A673 (cell line): ENCODE data around the gene SYNPO. TPM values are rescaled to one million over a fixed set of nuclear protein-coding genes. Genes with fewer than 3 reads are reported as not detected.

ENCODE experiments used
- BruUV-seq: library from RNA; stranded (reverse); fragments of 400-500 nt; replicated peaks from 2 replicates; lab custom pipeline; 2021; lab: Mats Ljungman, UMichigan
- CTCF ChIA-PET: fragments of 300-600 bp; sonication (Branson Sonifier 250); formaldehyde crosslinking; loops from one replicate; lab custom pipeline; 2022; ENCODE audit warnings: antibody characterized with exemption; lab: Charles Lee
- POLR2A ChIA-PET: fragments of 300-600 bp; sonication (Branson Sonifier 250); formaldehyde crosslinking; loops from one replicate; lab custom pipeline; 2022; ENCODE audit warnings: antibody characterized with exemption; ENCODE audit not compliant: low non-redundant PET; lab: Charles Lee
- DNase-seq: peaks from one replicate; pipeline ENCODE4 v3.0.0-alpha.2; 2015; ENCODE audit warnings: low spot score
- H3K27ac ChIP-seq: fragments of 200-600 bp; sonication (generic); 2 replicates; pipeline ENCODE4 v1.5.1; 2016; ENCODE audit warnings: mixed run types, low read depth, mild to moderate bottlenecking, mixed read lengths, antibody characterized with exemption, low read length; ENCODE audit not compliant: poor library complexity, severe bottlenecking
- H3K27me3 ChIP-seq: fragments of 200-600 bp; sonication (generic); replicated peaks from 2 replicates; pipeline ENCODE4 v1.6.1; 2017; ENCODE audit warnings: mixed run types, low read depth, mild to moderate bottlenecking, mixed read lengths, antibody characterized with exemption, low read length; ENCODE audit not compliant: insufficient read depth, poor library complexity
- H3K36me3 ChIP-seq: fragments of 200-600 bp; sonication (generic); 2 replicates; pipeline ENCODE4 v1.6.1; 2016; ENCODE audit warnings: mixed run types, mild to moderate bottlenecking, mixed read lengths, antibody characterized with exemption, low read length; ENCODE audit not compliant: insufficient read depth, poor library complexity, severe bottlenecking
- H3K4me1 ChIP-seq: fragments of 200-600 bp; sonication (generic); 2 replicates; pipeline ENCODE4 v1.6.1; 2017; ENCODE audit warnings: mixed run types, mild to moderate bottlenecking, mixed read lengths, antibody characterized with exemption, low read length; ENCODE audit not compliant: insufficient read depth, poor library complexity, severe bottlenecking
- H3K4me3 ChIP-seq: fragments of 200-600 bp; sonication (generic); 2 replicates; pipeline ENCODE4 v1.5.1; 2016; ENCODE audit warnings: low read depth, mixed run types, mild to moderate bottlenecking, mixed read lengths, low read length; ENCODE audit not compliant: poor library complexity, severe bottlenecking
- H3K9me3 ChIP-seq: fragments of 200-600 bp; sonication (generic); 2 replicates; pipeline ENCODE4 v1.6.1; 2016; ENCODE audit warnings: mixed run types, low read depth, mild to moderate bottlenecking, mixed read lengths, antibody characterized with exemption, low read length; ENCODE audit not compliant: poor library complexity, severe bottlenecking
- CTCF ChIP-seq: fragments of 300-800, 200-600 bp; sonication (generic); conservative IDR thresholded peaks from 2 replicates; pipeline ENCODE4 v1.5.1; 2017; ENCODE audit warnings: low read depth, mild to moderate bottlenecking, antibody characterized with exemption, low read length, moderate library complexity, mixed read lengths
- EZH2 ChIP-seq: fragments of 200-600 bp; sonication (generic); IDR thresholded peaks from 2 replicates; pipeline ENCODE4 v1.6.1; 2017; ENCODE audit warnings: borderline replicate concordance, low read depth, mild to moderate bottlenecking, mixed read lengths, antibody characterized with exemption, low read length; ENCODE audit not compliant: poor library complexity, severe bottlenecking
- intact Hi-C: fragments of 100-400 bp; cut with micrococcal nuclease; formaldehyde crosslinking; loops from one replicate; pipeline ENCODE4 v1.10.0; 2022; ENCODE audit not compliant: unreplicated experiment
- total RNA-seq: library from RNA; stranded (reverse); gene quantifications from 2 replicates; pipeline ENCODE4 v1.2.3, GENCODE V29; 2021

SYNPO gene
- total RNA-seq, 1 experiment from 2014 or later, result 7.6 TPM

DNA sequence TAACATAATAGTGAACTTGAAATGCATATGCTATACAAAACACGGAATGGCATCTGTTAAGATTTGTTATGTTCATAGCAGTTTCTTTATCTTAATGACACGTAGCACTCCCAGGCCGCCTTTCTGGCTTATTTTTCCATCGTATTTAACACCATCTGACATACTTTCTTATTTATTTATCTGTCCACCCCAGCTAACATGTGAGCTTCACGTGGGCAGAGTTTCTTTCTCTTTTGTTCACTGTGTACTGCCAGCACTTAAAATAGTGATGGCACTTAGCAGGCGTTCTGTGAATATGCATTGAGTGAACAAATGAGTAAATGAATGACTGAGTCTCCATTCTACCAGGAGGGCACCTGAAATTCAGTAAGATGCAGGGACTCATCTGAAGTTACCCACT lies 29.4 kb upstream of the SYNPO start:
- no peak overlapping the region for H3K4me3 ChIP-seq
- H3K36me3 ChIP-seq, result no peaks in the 10 kb centered on the region
- CTCF ChIA-PET, result no interaction called here
- H3K4me1 ChIP-seq, result peaks cover 23% of the 10 kb centered on the region
- TF ChIP-seq CTCF (no peak), EZH2 (no peak)
- H3K9me3 ChIP-seq, result no peaks in the 10 kb centered on the region
- intact Hi-C loops, result no loop called here
- DNase-seq, result no peak
- POLR2A ChIA-PET, result no interaction called here
- no TSS peak for BruUV-seq
- H3K27ac ChIP-seq, result no peak overlapping the region
- H3K27me3 ChIP-seq, result no peaks in the 10 kb centered on the region

GRCh38 chr5:150612405-150612804 lies 28.1 kb upstream of the SYNPO start:
- TF ChIP-seq EZH2, result no peak
- Histone ChIP-seq H3K27ac (no peak overlapping the region), H3K9me3 (no peaks in the 10 kb centered on the region), H3K4me1 (peaks cover 35% of the 10 kb centered on the region), H3K27me3 (no peaks in the 10 kb centered on the region), H3K36me3 (no peaks in the 10 kb centered on the region), H3K4me3 (no peak overlapping the region)
- intact Hi-C loops, result no loop called here
- BruUV-seq, result no TSS peak
- ChIA-PET CTCF (no interaction called here), POLR2A (no interaction called here)
- no peak for DNase-seq

DNA sequence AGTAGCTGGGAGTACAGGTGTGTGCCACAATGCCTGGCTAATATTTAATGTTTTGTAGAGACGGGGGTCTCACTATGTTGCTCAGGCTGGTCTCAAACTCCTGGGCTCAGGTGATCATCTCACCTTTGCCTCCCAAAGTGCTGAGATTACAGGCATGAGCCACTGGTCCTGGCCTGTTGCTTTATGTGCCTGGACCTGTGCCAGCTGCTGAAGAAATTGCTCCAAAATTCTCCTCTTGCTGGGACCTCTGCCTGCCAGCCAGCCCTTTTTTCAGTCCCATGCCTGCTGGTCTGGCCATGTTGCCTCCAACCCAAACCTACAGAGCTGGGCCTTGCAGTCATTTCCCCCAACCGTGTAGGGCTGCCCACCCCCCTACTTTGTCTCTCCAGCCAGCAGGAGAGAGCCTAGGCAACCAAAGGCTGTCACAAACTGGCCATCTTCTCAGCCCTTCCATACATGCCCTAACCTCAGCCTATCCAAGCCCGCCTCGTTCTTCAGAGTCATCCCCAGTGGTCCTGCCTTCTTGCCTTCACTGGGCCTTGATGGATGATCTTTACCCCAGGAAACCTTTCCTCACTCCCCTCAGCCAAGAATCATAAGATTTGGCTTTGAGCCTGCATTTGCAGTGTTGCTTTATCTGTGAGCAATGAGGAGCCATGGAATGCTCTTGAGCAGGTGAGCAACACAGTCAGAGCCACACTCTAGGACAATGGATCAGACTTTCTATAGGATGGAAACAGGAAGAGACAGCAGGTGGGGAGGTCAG lies 27.4 kb upstream of the SYNPO start:
- CTCF ChIA-PET, result no interaction called here
- TF ChIP-seq CTCF (no peak), EZH2 (no peak)
- no peaks in the 10 kb centered on the region for H3K27me3 ChIP-seq
- H3K4me3 ChIP-seq, result no peak overlapping the region
- H3K4me1 ChIP-seq, result peaks cover 38% of the 10 kb centered on the region
- intact Hi-C loops, result no loop called here
- no TSS peak for BruUV-seq
- DNase-seq, result no peak
- no peak overlapping the region for H3K27ac ChIP-seq
- POLR2A ChIA-PET, result no interaction called here
- H3K9me3 ChIP-seq, result no peaks in the 10 kb centered on the region
- no peaks in the 10 kb centered on the region for H3K36me3 ChIP-seq

- TF ChIP-seq EZH2 (no peak), CTCF (peak; percentile 37; the same call in 1 of the 2 replicates)
- Histone ChIP-seq H3K27me3 (no peaks in the 10 kb centered on the region), H3K4me1 (peaks cover 48% of the 10 kb centered on the region), H3K36me3 (no peaks in the 10 kb centered on the region), H3K27ac (no peak overlapping the region), H3K9me3 (no peaks in the 10 kb centered on the region), H3K4me3 (no peak overlapping the region)
- ChIA-PET POLR2A (no interaction called here), CTCF (no interaction called here)
- no peak for DNase-seq
- intact Hi-C loops, result no loop called here
- BruUV-seq, result no TSS peak
Measured at GRCh38 chr5:150613991-150614660, 26.3 kb upstream of the SYNPO start.
